ENCODE data around the gene IFT122.
A peak's percentile ranks its signal among the peaks of the same experiment; 100 is the strongest.

Gene IFT122

GRCh38 chr3:129449279-129450115 lies 9.5 kb downstream of the IFT122 start:
- Histone ChIP-seq H2AFZ (no peak overlapping the region), H3K36me3 (ENCODE audit: control insufficient read depth, insufficient read depth, low read length) (no peaks in the 10 kb centered on the region), H3K4me1 (peaks cover 4% of the 10 kb centered on the region), H3K9me3 (ENCODE audit: control insufficient read depth, low read length) (no peaks in the 10 kb centered on the region), H3K79me2 (peaks cover 41% of the 10 kb centered on the region), H3K27ac (no peak overlapping the region), H3K9ac (no peak overlapping the region), H3K4me2 (ENCODE audit: low read length) (no peak overlapping the region), H3K27me3 (ENCODE audit: control insufficient read depth, insufficient read depth, low read length) (no peaks in the 10 kb centered on the region), H3K4me3 (ENCODE audit: low read depth, low read length) (no peak overlapping the region)
- TF ChIP-seq CTCF (IDR thresholded peaks at IDR 0.05) = no peak

- Histone ChIP-seq H3K9ac (no peak overlapping the region), H3K27me3 (ENCODE audit: control insufficient read depth, insufficient read depth, low read length) (no peaks in the 10 kb centered on the region), H3K27ac (no peak overlapping the region), H3K9me3 (ENCODE audit: control insufficient read depth, low read length) (no peaks in the 10 kb centered on the region), H3K36me3 (ENCODE audit: control insufficient read depth, insufficient read depth, low read length) (no peaks in the 10 kb centered on the region), H3K4me3 (ENCODE audit: low read depth, low read length) (no peak overlapping the region), H3K79me2 (peaks cover 5% of the 10 kb centered on the region), H3K4me2 (ENCODE audit: low read length) (no peak overlapping the region), H3K4me1 (peaks cover 4% of the 10 kb centered on the region), H2AFZ (no peak overlapping the region)
- TF ChIP-seq CTCF (IDR thresholded peaks at IDR 0.05) = no peak
Observed at GRCh38 chr3:129453732-129454131, 13.7 kb downstream of the IFT122 start.

GRCh38 chr3:129460155-129460554 lies 20.1 kb downstream of the IFT122 start:
- H2AFZ ChIP-seq = no peak overlapping the region
- no peak overlapping the region for H3K9ac ChIP-seq
- TF ChIP-seq CTCF (IDR thresholded peaks at IDR 0.05) = no peak
- no peaks in the 10 kb centered on the region for H3K36me3 ChIP-seq (ENCODE audit: control insufficient read depth, insufficient read depth, low read length)
- H3K4me2 ChIP-seq (ENCODE audit: low read length) = no peak overlapping the region
- H3K27me3 ChIP-seq (ENCODE audit: control insufficient read depth, insufficient read depth, low read length) = no peaks in the 10 kb centered on the region
- H3K27ac ChIP-seq = no peak overlapping the region
- H3K4me3 ChIP-seq (ENCODE audit: low read depth, low read length) = no peak overlapping the region
- H3K9me3 ChIP-seq (ENCODE audit: control insufficient read depth, low read length) = no peaks in the 10 kb centered on the region
- H3K79me2 ChIP-seq = no peaks in the 10 kb centered on the region
- peaks cover 16% of the 10 kb centered on the region for H3K4me1 ChIP-seq

GRCh38 chr3:129460572-129460971 lies 20.5 kb downstream of the IFT122 start:
- Histone ChIP-seq H3K27me3 (ENCODE audit: control insufficient read depth, insufficient read depth, low read length) (no peaks in the 10 kb centered on the region), H3K9me3 (ENCODE audit: control insufficient read depth, low read length) (no peaks in the 10 kb centered on the region), H3K36me3 (ENCODE audit: control insufficient read depth, insufficient read depth, low read length) (no peaks in the 10 kb centered on the region), H3K4me3 (ENCODE audit: low read depth, low read length) (no peak overlapping the region), H3K4me1 (peaks cover 16% of the 10 kb centered on the region), H2AFZ (no peak overlapping the region), H3K9ac (no peak overlapping the region), H3K27ac (no peak overlapping the region), H3K4me2 (ENCODE audit: low read length) (no peak overlapping the region), H3K79me2 (no peaks in the 10 kb centered on the region)
- TF ChIP-seq CTCF (IDR thresholded peaks at IDR 0.05) = no peak

DNA sequence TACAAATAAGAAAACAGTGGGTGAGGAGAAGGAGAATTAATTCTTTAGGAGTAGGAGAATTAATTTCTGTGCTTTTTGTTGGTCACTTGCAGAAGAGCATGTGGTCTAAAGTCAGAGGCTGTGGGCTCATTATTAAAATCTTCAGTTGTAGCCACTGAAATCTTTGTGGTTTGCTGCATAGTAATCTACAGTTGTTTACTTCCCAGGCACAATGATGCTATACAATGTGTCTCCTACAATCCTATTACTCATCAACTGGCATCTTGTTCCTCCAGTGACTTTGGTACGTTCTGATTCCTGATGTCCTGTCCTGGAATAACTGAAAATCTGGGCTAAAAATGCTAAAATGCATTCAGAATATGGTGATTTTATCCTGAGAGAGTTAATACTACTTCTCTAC lies 21.0 kb downstream of the IFT122 start:
- Histone ChIP-seq H3K4me1 (peaks cover 16% of the 10 kb centered on the region), H3K4me3 (ENCODE audit: low read depth, low read length) (no peak overlapping the region), H3K4me2 (ENCODE audit: low read length) (no peak overlapping the region), H3K27me3 (ENCODE audit: control insufficient read depth, insufficient read depth, low read length) (no peaks in the 10 kb centered on the region), H2AFZ (peak overlapping the region; percentile 5), H3K27ac (peak overlapping the region; percentile 77), H3K9ac (no peak overlapping the region), H3K9me3 (ENCODE audit: control insufficient read depth, low read length) (no peaks in the 10 kb centered on the region), H3K79me2 (no peaks in the 10 kb centered on the region), H3K36me3 (ENCODE audit: control insufficient read depth, insufficient read depth, low read length) (no peaks in the 10 kb centered on the region)
- TF ChIP-seq CTCF (IDR thresholded peaks at IDR 0.05) = no peak

Data from parathyroid adenoma (tissue), 2 donors.